IPS-18a (cell line): ENCODE data around the gene C1S.

Source experiments
- H3K27ac ChIP-seq: one replicate; pipeline ENCODE4 v1.5.1; 2013; ENCODE audit warnings: low read length
- H3K27me3 ChIP-seq: one replicate; pipeline ENCODE4 v1.6.1; 2013; ENCODE audit warnings: mild to moderate bottlenecking, low read length; ENCODE audit not compliant: control insufficient read depth, insufficient read depth
- H3K36me3 ChIP-seq: one replicate; pipeline ENCODE4 v1.6.1; 2013; ENCODE audit warnings: low read depth, low read length; ENCODE audit not compliant: control insufficient read depth
- H3K4me1 ChIP-seq: one replicate; pipeline ENCODE4 v1.6.1; 2013; ENCODE audit warnings: low read depth, low read length; ENCODE audit not compliant: control insufficient read depth
- H3K4me3 ChIP-seq: one replicate; pipeline ENCODE4 v1.5.1; 2013; ENCODE audit warnings: low read length
- H3K9ac ChIP-seq: one replicate; pipeline ENCODE4 v1.6.1; 2013; ENCODE audit warnings: mild to moderate bottlenecking, low read length, moderate library complexity
- H3K9me3 ChIP-seq: one replicate; pipeline ENCODE4 v1.6.1; 2013; ENCODE audit warnings: low read depth, low read length; ENCODE audit not compliant: control insufficient read depth

The C1S gene

GRCh38 chr12:7081037-7081436 is 20.5 kb downstream of the C1S start:
- Histone ChIP-seq H3K4me1 (no peaks in the 10 kb centered on the region), H3K9me3 (no peaks in the 10 kb centered on the region), H3K27me3 (no peaks in the 10 kb centered on the region), H3K9ac (no peak overlapping the region), H3K36me3 (no peaks in the 10 kb centered on the region), H3K27ac (no peak overlapping the region), H3K4me3 (no peak overlapping the region)

- Histone ChIP-seq H3K4me3 (no peak overlapping the region), H3K9ac (no peak overlapping the region), H3K4me1 (no peaks in the 10 kb centered on the region)
Measured at GRCh38 chr12:7083125-7083524, 22.6 kb downstream of the C1S start.

GRCh38 chr12:7089196-7089871 is 28.8 kb downstream of the C1S start:
- Histone ChIP-seq H3K27me3 (no peaks in the 10 kb centered on the region), H3K9ac (no peak overlapping the region), H3K27ac (no peak overlapping the region), H3K36me3 (no peaks in the 10 kb centered on the region), H3K4me1 (peaks cover 14% of the 10 kb centered on the region), H3K9me3 (no peaks in the 10 kb centered on the region), H3K4me3 (no peak overlapping the region)

More at GRCh38 chr12:7083125-7083524, 22.6 kb downstream of the C1S start:
- H3K27me3 ChIP-seq = no peaks in the 10 kb centered on the region
- H3K9me3 ChIP-seq = no peaks in the 10 kb centered on the region
- H3K36me3 ChIP-seq = no peaks in the 10 kb centered on the region
- no peak overlapping the region for H3K27ac ChIP-seq

GRCh38 chr12:7090222-7090998 is 29.9 kb downstream of the C1S start:
- Histone ChIP-seq H3K4me3 (peak overlapping the region; percentile 31), H3K36me3 (no peaks in the 10 kb centered on the region), H3K27me3 (no peaks in the 10 kb centered on the region), H3K9me3 (no peaks in the 10 kb centered on the region), H3K9ac (no peak overlapping the region), H3K27ac (no peak overlapping the region), H3K4me1 (peaks cover 14% of the 10 kb centered on the region)

GRCh38 chr12:7091171-7091570 is 30.7 kb downstream of the C1S start:
- Histone ChIP-seq H3K27me3 (no peaks in the 10 kb centered on the region), H3K4me1 (peaks cover 14% of the 10 kb centered on the region), H3K36me3 (no peaks in the 10 kb centered on the region), H3K4me3 (no peak overlapping the region), H3K9me3 (no peaks in the 10 kb centered on the region), H3K27ac (no peak overlapping the region), H3K9ac (no peak overlapping the region)

GRCh38 chr12:7091660-7092228 is 31.2 kb downstream of the C1S start:
- Histone ChIP-seq H3K27ac (no peak overlapping the region), H3K36me3 (no peaks in the 10 kb centered on the region), H3K4me3 (no peak overlapping the region), H3K4me1 (peaks cover 14% of the 10 kb centered on the region), H3K27me3 (no peaks in the 10 kb centered on the region), H3K9ac (no peak overlapping the region), H3K9me3 (no peaks in the 10 kb centered on the region)

GRCh38 chr12:7092229-7092985 is 31.9 kb downstream of the C1S start, which contains the start of gene C1R:
Gene C1R (minus strand): TSS chr12:7092445. CDS start chr12:7092388, 57 bp downstream.
- H3K27me3 ChIP-seq = no peaks in the 10 kb centered on the region

GRCh38 chr12:7092986-7093460 is 32.5 kb downstream of the C1S start:
- Histone ChIP-seq H3K4me1 (peaks cover 14% of the 10 kb centered on the region), H3K9ac (no peak overlapping the region), H3K27ac (no peak overlapping the region), H3K9me3 (no peaks in the 10 kb centered on the region), H3K4me3 (no peak overlapping the region), H3K36me3 (no peaks in the 10 kb centered on the region), H3K27me3 (no peaks in the 10 kb centered on the region)

More at GRCh38 chr12:7092229-7092985, 31.9 kb downstream of the C1S start, which contains the start of gene C1R:
- Histone ChIP-seq H3K4me3 (peak within 1 kb of the TSS; percentile 28), H3K4me1 (peaks cover 14% of the 10 kb centered on the region), H3K36me3 (no peaks in the 10 kb centered on the region), H3K9ac (no peak within 1 kb of the TSS), H3K9me3 (no peaks in the 10 kb centered on the region), H3K27ac (no peak within 1 kb of the TSS)

- Histone ChIP-seq H3K36me3 (peaks cover 3% of the 10 kb centered on the region), H3K27me3 (no peaks in the 10 kb centered on the region), H3K27ac (no peak overlapping the region), H3K4me1 (peaks cover 14% of the 10 kb centered on the region), H3K9ac (no peak overlapping the region), H3K4me3 (no peak overlapping the region), H3K9me3 (no peaks in the 10 kb centered on the region)
Measured at GRCh38 chr12:7093486-7093885, 33.0 kb downstream of the C1S start.

- Histone ChIP-seq H3K4me3 (no peak overlapping the region), H3K4me1 (peaks cover 14% of the 10 kb centered on the region), H3K9ac (no peak overlapping the region), H3K27ac (no peak overlapping the region), H3K27me3 (no peaks in the 10 kb centered on the region), H3K36me3 (peaks cover 3% of the 10 kb centered on the region), H3K9me3 (no peaks in the 10 kb centered on the region)
Measured at GRCh38 chr12:7093892-7094291, 33.4 kb downstream of the C1S start.
